ES-I3 (cell line): ENCODE results near the gene IRF2BPL.
A peak's percentile ranks its signal among the peaks of the same experiment; 100 is the strongest.
"Not testable (repeated sequence)": the region's sequence is repeated elsewhere in the genome, so short reads cannot be mapped to it uniquely, and the experiment has no call there.

Experiments
- H3K36me3 ChIP-seq: 2 replicates; pipeline ENCODE4 v1.6.1; 2013; ENCODE audit warnings: mild to moderate bottlenecking, low read length, control low read depth, moderate library complexity; ENCODE audit not compliant: insufficient read depth
- H3K4me1 ChIP-seq: 2 replicates; pipeline ENCODE4 v1.6.1; 2013; ENCODE audit warnings: mild to moderate bottlenecking, control low read depth, low read length; ENCODE audit not compliant: insufficient read depth
- H3K9ac ChIP-seq: 2 replicates; pipeline ENCODE4 v1.6.1; 2013; ENCODE audit warnings: low read depth, mild to moderate bottlenecking, low read length, moderate library complexity
- H3K9me3 ChIP-seq: 2 replicates; pipeline ENCODE4 v1.6.1; 2013; ENCODE audit warnings: mild to moderate bottlenecking, low read length, moderate library complexity; ENCODE audit not compliant: control insufficient read depth, insufficient read depth

The IRF2BPL gene

DNA sequence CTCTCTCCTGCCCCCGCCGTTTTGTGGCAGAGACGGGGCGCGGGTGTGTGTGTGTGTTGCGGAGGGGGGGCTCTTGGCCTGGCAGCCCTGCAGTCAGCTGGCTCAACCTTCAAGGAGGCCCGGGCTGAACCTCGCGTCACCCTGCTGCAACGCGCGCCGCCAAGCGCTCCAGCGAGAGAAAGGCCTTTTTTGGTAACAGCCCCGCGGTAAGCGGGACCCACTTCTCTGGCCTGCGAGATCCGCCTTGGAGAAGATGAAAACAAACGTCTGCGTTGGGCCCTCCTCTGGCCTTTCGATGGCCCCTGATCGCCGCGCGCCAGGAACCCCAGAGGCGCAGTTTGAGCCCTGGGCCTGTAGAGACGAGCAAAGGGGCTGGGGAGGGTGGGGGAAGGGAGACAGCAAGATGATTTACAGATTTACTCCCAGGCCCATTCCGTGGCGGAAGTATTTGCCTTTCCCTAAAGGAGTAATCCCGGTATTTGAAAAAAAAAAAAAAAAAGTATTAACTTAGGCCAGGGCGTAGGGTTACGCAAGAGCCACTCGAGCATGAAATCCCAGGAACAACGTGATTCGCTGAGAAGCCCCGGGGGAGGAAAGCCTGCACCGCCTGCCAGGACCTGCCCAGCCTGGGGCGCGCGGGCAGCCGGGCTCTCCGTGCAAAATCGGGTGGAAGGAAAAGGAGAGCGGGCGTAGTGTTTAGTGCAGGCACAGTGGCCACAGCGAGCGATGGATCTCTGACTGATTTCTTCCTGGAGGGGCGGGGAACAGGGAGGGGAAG is 4.5 kb upstream of the IRF2BPL start:
- Histone ChIP-seq H3K36me3 (no peaks in the 10 kb centered on the region), H3K4me1 (peaks cover 44% of the 10 kb centered on the region), H3K9ac (peak overlapping the region; percentile 58), H3K9me3 (no peaks in the 10 kb centered on the region)

DNA sequence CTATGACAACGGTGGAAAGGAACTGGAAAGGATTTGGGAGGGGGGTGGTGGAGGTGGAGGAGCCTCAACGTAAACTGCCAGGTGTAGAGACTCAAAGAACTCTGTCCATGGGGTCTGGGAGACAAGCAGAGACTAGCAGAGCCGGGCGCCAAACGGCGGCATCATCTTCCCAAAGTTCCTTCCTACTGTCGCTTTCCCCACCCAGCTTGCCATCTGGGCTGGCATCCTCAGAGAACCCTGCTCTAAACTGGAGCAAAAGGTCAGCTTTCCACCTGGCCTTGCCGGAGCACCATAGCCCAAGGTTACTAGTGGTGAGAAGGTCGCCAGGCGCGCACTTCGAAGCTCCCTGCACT is 4.0 kb upstream of the IRF2BPL start:
- Histone ChIP-seq H3K9ac (peak overlapping the region; percentile 58), H3K4me1 (peaks cover 38% of the 10 kb centered on the region), H3K9me3 (no peaks in the 10 kb centered on the region), H3K36me3 (no peaks in the 10 kb centered on the region)

DNA sequence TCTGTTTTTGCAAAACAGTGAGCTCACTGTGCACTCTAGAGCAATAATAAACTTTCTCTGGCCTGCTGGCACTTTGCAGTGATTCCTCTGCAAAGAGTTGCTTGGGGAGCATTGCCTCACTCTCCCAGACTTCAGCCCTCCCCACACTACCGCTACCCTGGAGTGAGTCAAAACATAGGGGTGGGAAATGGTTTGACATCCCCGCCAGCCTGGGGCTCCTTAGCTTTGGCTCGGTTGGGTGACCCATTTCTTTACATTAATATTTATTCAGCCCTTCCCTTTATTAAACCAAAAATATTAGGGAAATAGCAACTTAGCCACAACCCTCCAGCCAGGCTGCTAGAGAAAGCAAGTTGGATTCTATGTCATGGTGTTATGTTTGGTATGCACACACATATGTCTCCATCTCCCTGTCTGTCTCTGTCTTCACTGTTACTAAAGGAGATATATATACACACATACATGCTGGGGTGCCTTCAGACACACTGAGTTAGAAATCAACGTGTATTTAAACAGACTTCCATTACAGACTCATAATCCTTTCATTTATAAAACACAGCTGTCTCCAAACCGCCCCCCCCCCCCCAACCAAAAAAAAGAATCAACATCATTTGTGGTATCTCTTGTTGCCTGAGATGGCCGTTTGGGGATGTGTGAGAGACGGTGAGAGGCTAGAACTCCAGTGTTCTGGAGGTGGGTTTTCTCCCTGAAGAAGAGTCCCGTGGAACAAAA is 3.4 kb upstream of the IRF2BPL start:
- Histone ChIP-seq H3K9me3 (no peaks in the 10 kb centered on the region), H3K9ac (peak overlapping the region; percentile 58), H3K36me3 (no peaks in the 10 kb centered on the region), H3K4me1 (peaks cover 33% of the 10 kb centered on the region)

DNA sequence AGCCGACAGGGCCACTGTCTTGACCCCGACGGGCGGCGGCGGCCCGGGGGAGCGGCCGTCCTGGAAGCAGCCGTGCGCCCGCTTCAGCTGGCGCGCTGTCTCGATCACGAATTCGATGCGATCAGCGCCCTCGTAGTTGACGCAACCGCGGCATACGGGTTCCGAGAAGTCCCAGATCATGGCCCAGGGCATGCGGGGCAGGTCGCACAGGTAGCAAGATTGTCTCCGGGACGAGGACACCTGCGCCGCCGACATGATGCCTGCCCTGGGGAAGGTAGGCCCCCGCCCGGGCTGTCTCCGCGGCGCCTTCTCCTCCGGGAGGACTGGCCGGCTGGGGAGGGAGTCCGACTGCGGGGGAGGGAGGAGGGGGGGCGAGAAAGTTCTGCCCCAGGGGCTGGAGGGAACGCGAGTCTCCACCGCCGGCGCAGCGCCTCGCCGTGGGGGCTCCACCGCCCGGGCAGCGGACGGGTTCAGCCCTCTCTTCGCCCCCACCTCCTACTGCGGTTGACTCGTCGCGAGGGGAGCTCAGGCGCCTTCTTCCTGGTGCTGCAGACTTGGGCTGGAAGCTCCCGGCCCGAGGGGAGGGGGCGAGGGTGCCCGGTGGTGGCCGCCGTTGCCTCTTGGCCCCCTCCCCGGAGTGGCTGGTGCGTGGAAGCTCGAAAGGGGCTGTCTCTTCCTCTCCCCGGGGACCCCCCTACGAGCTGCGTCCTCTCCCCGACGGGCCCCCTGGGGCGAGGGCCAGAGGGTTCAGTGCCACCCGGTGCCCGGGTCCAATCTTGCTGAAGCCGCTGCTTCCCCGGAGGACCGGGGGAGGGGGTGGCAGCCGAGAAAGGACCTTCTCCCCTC is 747 bp downstream of the IRF2BPL start:
- Histone ChIP-seq H3K9ac (peak overlapping the region; percentile 91), H3K9me3 (no peaks in the 10 kb centered on the region), H3K36me3 (0 out of 2 replicates have a peak, but pooled peaks cover 3% of the 10 kb centered on the region), H3K4me1 (peaks cover 30% of the 10 kb centered on the region)

DNA sequence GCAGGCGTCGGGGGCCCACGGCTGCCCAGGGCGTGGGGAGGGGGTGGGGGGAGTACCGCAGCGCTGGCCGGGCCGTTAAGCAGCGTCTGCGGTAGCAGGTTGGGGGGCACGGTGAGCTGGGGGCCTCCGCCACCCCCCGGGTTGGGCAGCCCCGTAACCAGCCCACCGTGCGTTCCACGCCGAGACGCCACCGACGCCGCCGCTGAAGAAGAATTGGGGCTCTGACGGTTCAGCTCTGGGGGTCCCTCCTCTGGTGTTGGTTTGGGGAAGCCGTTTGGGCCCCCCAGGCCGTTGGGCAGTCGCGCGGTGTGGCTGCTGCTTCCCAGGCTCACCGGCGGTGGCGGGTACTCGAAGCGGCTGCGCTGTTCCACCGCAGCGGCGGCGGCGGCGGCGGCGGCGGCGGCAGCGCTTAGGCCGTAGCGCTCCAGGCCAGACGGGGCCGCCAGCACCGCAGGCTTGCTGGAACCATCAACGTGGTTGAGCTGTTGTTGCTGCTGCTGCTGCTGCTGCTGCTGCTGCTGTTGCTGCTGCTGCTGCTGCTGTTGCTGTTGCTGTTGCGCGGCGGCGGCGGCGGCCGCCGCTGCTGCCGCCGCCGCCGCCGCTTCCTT is 1.5 kb downstream of the IRF2BPL start:
- Histone ChIP-seq H3K4me1 (peaks cover 32% of the 10 kb centered on the region), H3K9ac (peak overlapping the region; percentile 91), H3K36me3 (0 out of 2 replicates have a peak, but pooled peaks cover 3% of the 10 kb centered on the region), H3K9me3 (no peaks in the 10 kb centered on the region)

DNA sequence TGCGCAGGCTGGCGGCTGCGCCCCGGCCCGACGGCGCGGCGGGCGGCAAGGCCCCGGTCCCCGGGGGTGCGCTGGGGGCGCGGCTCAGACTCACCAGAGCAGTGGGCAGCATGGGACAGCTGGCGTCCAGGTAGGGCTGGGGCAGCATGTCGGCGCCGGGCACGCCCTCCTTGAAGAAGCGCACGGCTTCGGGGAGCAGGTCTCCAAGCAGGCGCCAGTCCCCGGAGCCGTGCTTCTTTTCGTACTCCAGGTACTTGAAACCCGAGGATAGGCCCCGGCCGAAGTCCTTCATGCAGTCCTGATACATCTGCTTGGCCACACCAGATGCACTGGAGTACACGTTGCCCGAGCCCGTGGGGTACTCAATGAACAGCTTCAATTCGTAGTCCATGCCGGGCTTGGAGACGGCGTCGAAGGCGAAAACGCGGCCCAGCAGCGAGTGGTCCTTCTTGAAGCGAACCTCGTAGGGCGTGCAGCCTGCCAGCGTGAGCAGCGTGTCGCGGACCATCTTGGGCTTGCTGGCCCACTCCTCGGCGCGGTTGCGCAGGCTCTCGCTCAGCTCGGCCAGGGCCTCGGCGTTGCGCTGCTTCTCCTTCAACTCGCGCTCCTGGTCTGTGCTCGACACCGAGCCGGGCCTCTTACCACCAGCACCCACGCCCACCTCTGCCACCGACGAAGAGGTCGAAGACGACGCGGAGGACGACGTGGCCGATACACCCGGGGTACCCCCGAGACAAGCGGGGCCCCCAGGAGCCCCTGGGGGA is 2.2 kb downstream of the IRF2BPL start:
- Histone ChIP-seq H3K9ac (peak overlapping the region; percentile 91), H3K4me1 (peaks cover 25% of the 10 kb centered on the region), H3K36me3 (0 out of 2 replicates have a peak, but pooled peaks cover 3% of the 10 kb centered on the region), H3K9me3 (no peaks in the 10 kb centered on the region)

DNA sequence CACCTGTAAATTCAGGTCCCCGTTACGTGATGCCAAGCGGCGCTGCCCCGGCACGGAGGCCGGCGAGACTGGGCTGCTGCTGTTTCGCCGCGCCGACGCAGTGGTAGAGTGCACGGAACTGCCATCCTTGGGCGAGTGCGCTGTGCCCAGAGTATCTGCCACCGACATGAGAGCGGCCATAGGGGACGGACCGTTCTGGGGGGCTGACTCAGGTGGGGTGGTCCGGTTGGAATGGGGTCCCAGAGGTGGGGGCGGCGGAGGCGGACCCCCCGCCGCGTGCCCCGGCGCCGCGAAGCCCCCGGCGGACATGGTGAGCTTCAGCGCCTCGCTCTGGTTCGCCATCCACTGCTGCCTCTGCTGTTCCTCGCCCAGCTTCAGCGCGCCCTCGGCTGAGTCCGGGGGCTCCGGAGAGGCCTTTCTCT is 2.8 kb downstream of the IRF2BPL start:
- H3K36me3 ChIP-seq = 0 out of 2 replicates have a peak, but pooled peaks cover 3% of the 10 kb centered on the region
- peaks cover 21% of the 10 kb centered on the region for H3K4me1 ChIP-seq
- peak overlapping the region; percentile 91 for H3K9ac ChIP-seq
- no peaks in the 10 kb centered on the region for H3K9me3 ChIP-seq

DNA sequence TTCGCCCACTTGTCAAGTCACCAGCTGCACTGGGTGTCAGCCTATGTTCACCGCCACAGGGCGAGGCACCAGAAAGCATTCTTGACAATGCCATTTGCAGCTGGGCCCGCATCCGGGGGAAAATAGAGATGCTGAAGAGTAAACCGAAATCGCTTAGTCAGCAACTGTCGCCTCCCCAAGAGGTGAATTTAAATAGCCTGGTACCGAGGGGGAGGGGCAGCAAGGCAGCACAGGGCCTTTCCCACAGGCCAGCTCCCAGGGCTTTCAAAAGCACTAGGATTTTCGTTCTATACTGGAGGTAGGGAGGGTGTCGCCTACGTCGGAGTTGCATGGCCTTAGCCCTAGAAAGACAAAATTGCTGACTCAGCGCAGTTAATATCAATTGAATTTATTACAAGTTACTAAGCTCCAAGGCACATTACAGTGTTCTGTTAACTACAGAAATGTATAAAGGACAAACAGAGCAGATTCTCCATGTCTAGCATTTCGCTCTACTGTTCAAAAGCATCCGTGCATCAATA is 4.3 kb downstream of the IRF2BPL start:
- peaks cover 15% of the 10 kb centered on the region for H3K4me1 ChIP-seq
- no peaks in the 10 kb centered on the region for H3K9me3 ChIP-seq
- H3K9ac ChIP-seq = peak overlapping the region; percentile 91
- H3K36me3 ChIP-seq = 0 out of 2 replicates have a peak, but pooled peaks cover 3% of the 10 kb centered on the region

DNA sequence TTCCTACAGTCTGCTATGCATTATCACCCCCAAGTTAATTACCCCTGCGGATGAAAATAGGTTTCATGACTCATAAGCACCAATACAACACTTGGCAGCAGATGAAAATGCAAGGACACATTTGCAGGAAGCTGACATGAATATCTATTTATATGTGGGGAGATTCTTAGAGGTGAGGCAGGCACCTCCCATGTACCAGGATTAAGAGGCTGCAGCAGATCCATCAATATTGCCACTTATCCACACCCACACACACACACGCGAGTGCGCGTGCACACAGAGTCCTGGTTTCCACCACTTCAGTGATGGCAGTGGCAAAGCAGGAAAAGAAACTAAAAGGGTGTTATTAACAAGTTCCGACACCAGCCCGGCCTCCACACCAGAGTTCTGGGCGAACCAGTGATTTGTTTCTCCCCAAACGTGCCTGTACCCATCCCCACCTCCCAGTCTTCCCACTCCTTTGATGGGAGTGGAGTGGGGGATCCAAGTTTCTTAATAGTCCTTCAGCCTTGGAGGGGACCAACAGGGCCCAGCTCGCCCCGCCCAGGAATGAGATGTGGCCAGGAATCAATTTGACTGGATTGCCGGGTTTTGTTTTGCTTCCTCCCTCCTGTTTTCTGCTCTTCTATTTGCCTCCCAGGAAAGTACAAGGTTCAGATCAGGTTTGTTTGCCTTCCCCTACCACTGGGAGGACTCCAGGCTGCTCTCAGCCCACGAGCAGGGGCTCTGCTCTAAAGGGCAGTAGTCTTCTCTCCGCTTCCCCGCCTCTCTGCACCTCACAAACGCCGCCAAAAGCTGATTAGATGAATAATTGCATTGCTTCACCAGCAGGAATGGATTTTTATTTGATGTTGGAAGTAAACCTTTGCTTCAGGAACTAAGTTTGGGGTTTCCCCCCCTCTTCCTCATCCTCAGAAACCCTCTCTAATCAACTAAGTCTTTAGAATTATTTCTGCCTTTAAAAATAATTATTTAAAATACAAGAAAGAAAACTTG is 5.2 kb downstream of the IRF2BPL start:
- Histone ChIP-seq H3K36me3 (0 out of 2 replicates have a peak, but pooled peaks cover 3% of the 10 kb centered on the region), H3K9me3 (no peaks in the 10 kb centered on the region), H3K9ac (peak overlapping the region; percentile 91; the same call in 1 of the 2 replicates), H3K4me1 (peaks cover 15% of the 10 kb centered on the region)

DNA sequence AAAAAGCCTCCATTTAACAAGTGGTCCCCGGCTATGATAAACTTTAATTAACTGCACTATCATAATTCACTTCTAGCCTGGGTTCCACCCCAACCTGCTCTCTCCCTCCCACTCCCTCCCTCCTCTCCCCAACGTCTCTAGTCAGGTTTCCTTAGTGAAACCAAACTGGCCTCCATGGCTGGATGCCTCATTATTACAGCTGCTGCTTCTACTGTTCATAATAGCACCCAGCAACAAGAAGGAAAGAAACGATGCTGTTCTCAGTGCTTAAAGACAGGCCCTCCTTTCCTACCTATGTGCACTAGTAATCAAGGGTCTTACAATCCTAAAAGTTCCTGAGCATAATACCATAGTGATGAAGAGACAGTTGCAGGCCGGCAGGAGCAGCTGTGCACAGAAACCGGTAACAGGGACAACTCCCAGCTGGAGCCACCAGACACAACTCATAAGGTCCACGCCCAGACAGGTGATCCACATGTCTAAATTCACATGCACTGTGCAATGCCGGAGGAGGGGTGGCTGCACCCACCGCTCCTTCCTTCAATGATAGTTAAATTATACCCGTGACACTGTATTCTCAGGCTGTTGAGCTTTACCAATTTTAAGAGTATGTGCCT is 6.2 kb downstream of the IRF2BPL start:
- Histone ChIP-seq H3K36me3 (0 out of 2 replicates have a peak, but pooled peaks cover 3% of the 10 kb centered on the region), H3K9ac (no peak overlapping the region), H3K4me1 (peaks cover 15% of the 10 kb centered on the region), H3K9me3 (no peaks in the 10 kb centered on the region)

DNA sequence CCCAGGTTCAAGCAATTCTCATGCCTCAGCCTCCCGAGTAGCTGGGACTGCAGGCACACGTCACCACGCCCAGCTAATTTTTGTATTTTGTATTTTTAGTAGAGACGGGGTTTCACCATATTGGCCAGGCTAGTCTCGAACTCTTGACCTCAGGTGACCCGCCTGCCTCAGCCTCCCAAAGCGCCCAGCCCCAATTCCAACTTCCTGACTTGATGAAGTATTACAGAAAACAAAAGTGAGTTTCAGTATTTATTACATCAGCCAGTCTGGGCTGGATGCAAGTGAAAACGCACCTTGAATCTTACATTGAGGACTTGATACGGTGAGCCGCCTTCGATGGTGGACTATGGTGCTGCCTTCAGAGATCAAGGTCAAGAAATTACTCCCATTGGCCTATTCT is 7.1 kb downstream of the IRF2BPL start:
- peaks cover 15% of the 10 kb centered on the region for H3K4me1 ChIP-seq
- H3K9me3 ChIP-seq, H3K36me3 ChIP-seq, H3K9ac ChIP-seq: not testable (repeated sequence)

DNA sequence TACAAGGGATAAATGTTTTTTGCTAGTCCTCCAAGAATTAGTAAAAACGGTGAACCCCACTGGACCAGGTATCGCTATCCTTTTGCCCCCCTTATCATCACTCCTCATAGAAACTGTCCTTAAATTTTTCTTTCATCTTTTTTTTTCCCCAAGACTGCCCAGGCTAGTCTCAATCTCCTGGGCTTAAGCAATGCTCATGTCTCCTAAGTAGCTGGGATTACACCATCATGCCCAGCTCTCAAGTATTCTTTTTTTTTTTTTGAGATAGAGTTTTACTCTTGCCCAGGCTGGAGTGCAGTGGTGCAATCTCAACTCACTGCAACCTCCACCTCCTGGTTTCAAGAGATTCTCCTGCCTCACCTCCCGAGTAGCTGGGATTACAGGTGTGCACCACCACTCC is 9.7 kb downstream of the IRF2BPL start:
- no peak overlapping the region for H3K9ac ChIP-seq
- H3K4me1 ChIP-seq = peaks cover 12% of the 10 kb centered on the region
- H3K9me3 ChIP-seq = no peaks in the 10 kb centered on the region
- H3K36me3 ChIP-seq = no peaks in the 10 kb centered on the region
